WTC11 (cell line): Measurements from ENCODE around the gene HAPLN3.

Experiments
- ATF3 ChIP-seq: sonication (generic); formaldehyde crosslinking; conservative IDR thresholded peaks from 2 replicates; pipeline ENCODE4 v1.8.1; 2022; ENCODE audit warnings: mild to moderate bottlenecking, missing genetic modification reagents
- ESRRA ChIP-seq: sonication (generic); formaldehyde crosslinking; IDR thresholded peaks from 2 replicates; pipeline ENCODE4 v1.8.1; 2022; ENCODE audit warnings: mild to moderate bottlenecking, missing genetic modification reagents, borderline replicate concordance
- MAX ChIP-seq: sonication (generic); formaldehyde crosslinking; IDR thresholded peaks from 2 replicates; pipeline ENCODE4 v1.8.0; 2022; ENCODE audit warnings: mild to moderate bottlenecking, missing genetic modification reagents
- TEAD4 ChIP-seq: sonication (generic); formaldehyde crosslinking; IDR thresholded peaks from 2 replicates; pipeline ENCODE4 v1.8.0; 2022; ENCODE audit warnings: mild to moderate bottlenecking, missing genetic modification reagents
- ZNF396 ChIP-seq: fragments of 250-450 bp; sonication (Bioruptor Pico); IDR thresholded peaks from 2 replicates; pipeline ENCODE4 v1.8.0; 2021; ENCODE audit warnings: mild to moderate bottlenecking, moderate library complexity, borderline replicate concordance
- TF ChIP-seq, protein P1 (sequence below): fragments of 200-600 bp; IDR thresholded peaks from 2 replicates; pipeline ENCODE4 v1.8.0; 2022; ENCODE audit warnings: antibody characterized with exemption

- TF ChIP-seq, protein P1, sequence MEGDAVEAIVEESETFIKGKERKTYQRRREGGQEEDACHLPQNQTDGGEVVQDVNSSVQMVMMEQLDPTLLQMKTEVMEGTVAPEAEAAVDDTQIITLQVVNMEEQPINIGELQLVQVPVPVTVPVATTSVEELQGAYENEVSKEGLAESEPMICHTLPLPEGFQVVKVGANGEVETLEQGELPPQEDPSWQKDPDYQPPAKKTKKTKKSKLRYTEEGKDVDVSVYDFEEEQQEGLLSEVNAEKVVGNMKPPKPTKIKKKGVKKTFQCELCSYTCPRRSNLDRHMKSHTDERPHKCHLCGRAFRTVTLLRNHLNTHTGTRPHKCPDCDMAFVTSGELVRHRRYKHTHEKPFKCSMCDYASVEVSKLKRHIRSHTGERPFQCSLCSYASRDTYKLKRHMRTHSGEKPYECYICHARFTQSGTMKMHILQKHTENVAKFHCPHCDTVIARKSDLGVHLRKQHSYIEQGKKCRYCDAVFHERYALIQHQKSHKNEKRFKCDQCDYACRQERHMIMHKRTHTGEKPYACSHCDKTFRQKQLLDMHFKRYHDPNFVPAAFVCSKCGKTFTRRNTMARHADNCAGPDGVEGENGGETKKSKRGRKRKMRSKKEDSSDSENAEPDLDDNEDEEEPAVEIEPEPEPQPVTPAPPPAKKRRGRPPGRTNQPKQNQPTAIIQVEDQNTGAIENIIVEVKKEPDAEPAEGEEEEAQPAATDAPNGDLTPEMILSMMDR, result no peak
- TF ChIP-seq ZNF396 (no peak), MAX (CRISPR knock-in tag) (no peak), TEAD4 (CRISPR knock-in tag) (no peak), ESRRA (no peak), ATF3 (CRISPR knock-in tag) (no peak)
Measured at GRCh38 chr15:88898736-88899135, 3.4 kb upstream of the HAPLN3 start.
